Measurements from ENCODE around the gene LRRFIP1.

The LRRFIP1 gene

GRCh38 chr2:237640493-237640998, 13.2 kb downstream of the LRRFIP1 start:
- DNase-seq (ENCODE audit: low read depth in 2 of 2): no peak

- DNase-seq (ENCODE audit: low read depth in 2 of 2): no peak
Measured at GRCh38 chr2:237642038-237642734, 14.8 kb downstream of the LRRFIP1 start.

GRCh38 chr2:237643066-237643465, 15.7 kb downstream of the LRRFIP1 start:
- no peak for DNase-seq (ENCODE audit: low read depth in 2 of 2)

GRCh38 chr2:237643582-237644380, 16.4 kb downstream of the LRRFIP1 start:
- DNase-seq (ENCODE audit: low read depth in 2 of 2): no peak

GRCh38 chr2:237644381-237644703, 17.0 kb downstream of the LRRFIP1 start:
- DNase-seq (ENCODE audit: low read depth in 2 of 2): no peak

- no peak for DNase-seq (ENCODE audit: low read depth in 2 of 2)
Measured at GRCh38 chr2:237645261-237645660, 17.9 kb downstream of the LRRFIP1 start.

- DNase-seq (ENCODE audit: low read depth in 2 of 2): no peak
Measured at GRCh38 chr2:237647176-237648015, 20.0 kb downstream of the LRRFIP1 start.

GRCh38 chr2:237648016-237648381, 20.6 kb downstream of the LRRFIP1 start:
- no peak for DNase-seq (ENCODE audit: low read depth in 2 of 2)

- DNase-seq (ENCODE audit: low read depth in 2 of 2): no peak
Measured at GRCh38 chr2:237649541-237650454, 22.4 kb downstream of the LRRFIP1 start.

GRCh38 chr2:237650455-237650850, 23.1 kb downstream of the LRRFIP1 start:
- DNase-seq (ENCODE audit: low read depth in 2 of 2): no peak

GRCh38 chr2:237651761-237652160, 24.4 kb downstream of the LRRFIP1 start:
- DNase-seq (ENCODE audit: low read depth in 2 of 2): no peak

- DNase-seq (ENCODE audit: low read depth in 2 of 2): no peak
Measured at GRCh38 chr2:237652181-237652580, 24.8 kb downstream of the LRRFIP1 start.

GRCh38 chr2:237652854-237653253, 25.5 kb downstream of the LRRFIP1 start:
- DNase-seq (ENCODE audit: low read depth in 2 of 2): no peak

- no peak for DNase-seq (ENCODE audit: low read depth in 2 of 2)
Measured at GRCh38 chr2:237653776-237654558, 26.6 kb downstream of the LRRFIP1 start.

- DNase-seq (ENCODE audit: low read depth in 2 of 2): no peak
Measured at GRCh38 chr2:237657063-237657462, 29.7 kb downstream of the LRRFIP1 start.

- no peak for DNase-seq (ENCODE audit: low read depth in 2 of 2)
Measured at GRCh38 chr2:237660381-237660900, 33.1 kb downstream of the LRRFIP1 start.

GRCh38 chr2:237661270-237661669, 33.9 kb downstream of the LRRFIP1 start:
- DNase-seq (ENCODE audit: low read depth in 2 of 2): no peak

GRCh38 chr2:237661799-237662328, 34.5 kb downstream of the LRRFIP1 start:
- DNase-seq (ENCODE audit: low read depth in 2 of 2): no peak

GRCh38 chr2:237662671-237663093, 35.3 kb downstream of the LRRFIP1 start:
- no peak for DNase-seq (ENCODE audit: low read depth in 2 of 2)
